Measurements from ENCODE around the gene NDUFV3. TPM values are rescaled to one million over a fixed set of nuclear protein-coding genes. Genes with fewer than 3 reads are reported as not detected.
"Not testable (repeated sequence)": the region's sequence is repeated elsewhere in the genome, so short reads cannot be mapped to it uniquely, and the experiment has no call there.

NDUFV3 gene
- polyA plus RNA-seq, 3 donors, result 33.0 to 50.5 (median 43.4) TPM

- no peak for DNase-seq (ENCODE audit: extremely low read depth in 1 of 11, low read depth in 9 of 11, low spot score in 4 of 11)
Measured at GRCh38 chr21:42924433-42924751, 31.3 kb downstream of the NDUFV3 start.

- no peak for DNase-seq (ENCODE audit: extremely low read depth in 1 of 11, low read depth in 9 of 11, low spot score in 4 of 11)
Measured at GRCh38 chr21:42925114-42925926, 32.2 kb downstream of the NDUFV3 start, which contains the start of gene ERVH48-1. Gene ERVH48-1 (minus strand): TSS chr21:42925630. CDS start chr21:42919006, 6,624 bp downstream.

GRCh38 chr21:42927474-42928200 lies 34.5 kb downstream of the NDUFV3 start:
- not testable (repeated sequence) for DNase-seq (ENCODE audit: extremely low read depth in 1 of 11, low read depth in 9 of 11, low spot score in 4 of 11)

- DNase-seq (ENCODE audit: extremely low read depth in 1 of 11, low read depth in 9 of 11, low spot score in 4 of 11), result no peak
Measured at GRCh38 chr21:42929969-42930368, 36.9 kb downstream of the NDUFV3 start.

GRCh38 chr21:42931560-42932235 lies 38.6 kb downstream of the NDUFV3 start:
- no peak for DNase-seq (ENCODE audit: extremely low read depth in 1 of 11, low read depth in 9 of 11, low spot score in 4 of 11)

- DNase-seq (ENCODE audit: extremely low read depth in 1 of 11, low read depth in 9 of 11, low spot score in 4 of 11), result not testable (repeated sequence)
Measured at GRCh38 chr21:42932378-42933136, 39.4 kb downstream of the NDUFV3 start.

- not testable (repeated sequence) for DNase-seq (ENCODE audit: extremely low read depth in 1 of 11, low read depth in 9 of 11, low spot score in 4 of 11)
Measured at GRCh38 chr21:42933137-42933970, 40.2 kb downstream of the NDUFV3 start.

- not testable (repeated sequence) for DNase-seq (ENCODE audit: extremely low read depth in 1 of 11, low read depth in 9 of 11, low spot score in 4 of 11)
Measured at GRCh38 chr21:42933973-42934372, 40.9 kb downstream of the NDUFV3 start.

GRCh38 chr21:42936360-42936759 lies 43.3 kb downstream of the NDUFV3 start:
- DNase-seq (ENCODE audit: extremely low read depth in 1 of 11, low read depth in 9 of 11, low spot score in 4 of 11), result not testable (repeated sequence)

- not testable (repeated sequence) for DNase-seq (ENCODE audit: extremely low read depth in 1 of 11, low read depth in 9 of 11, low spot score in 4 of 11)
Measured at GRCh38 chr21:42937034-42937940, 44.2 kb downstream of the NDUFV3 start.

- DNase-seq (ENCODE audit: extremely low read depth in 1 of 11, low read depth in 9 of 11, low spot score in 4 of 11), result no peak
Measured at GRCh38 chr21:42937960-42938605, 45.0 kb downstream of the NDUFV3 start.

- not testable (repeated sequence) for DNase-seq (ENCODE audit: extremely low read depth in 1 of 11, low read depth in 9 of 11, low spot score in 4 of 11)
Measured at GRCh38 chr21:42938606-42938995, 45.5 kb downstream of the NDUFV3 start.

GRCh38 chr21:42939582-42940413 lies 46.7 kb downstream of the NDUFV3 start:
- peak in 9 of 11 donors; percentile 44 to 81 (median 71) for DNase-seq (ENCODE audit: extremely low read depth in 1 of 11, low read depth in 9 of 11, low spot score in 4 of 11)

GRCh38 chr21:42941696-42942085 lies 48.6 kb downstream of the NDUFV3 start:
- DNase-seq (ENCODE audit: extremely low read depth in 1 of 11, low read depth in 9 of 11, low spot score in 4 of 11), result no peak

GRCh38 chr21:42942244-42942643 lies 49.1 kb downstream of the NDUFV3 start:
- DNase-seq (ENCODE audit: extremely low read depth in 1 of 11, low read depth in 9 of 11, low spot score in 4 of 11), result no peak

All from renal cortex interstitium (tissue), 11 donors.